Pancreas (tissue), 10 donors: Measurements from ENCODE around the gene GALNT16. TPM values are rescaled to one million over a fixed set of nuclear protein-coding genes. Genes with fewer than 3 reads are reported as not detected.

Experiments
- ATAC-seq, 4 donors: fragments of 200-7000 bp; cut with Tn5 transposase; one replicate each; pipeline versions ENCODE4 v1.8.0 to v1.9.1; 2020; ENCODE audit warnings: mild to moderate bottlenecking in 4 of 4, moderate library complexity in 4 of 4
- DNase-seq, 6 donors: peaks; one replicate each; pipeline ENCODE4 v3.0.0-alpha.2; 2020
- FAIRE-seq: peaks from 2 replicates; lab custom pipeline; 2012; peaks lifted over from hg19 to GRCh38; lab: Jason Lieb, UNC
- H3K27ac ChIP-seq, 4 donors: fragments of 200-600 bp; sonication (generic); 1 replicate in 3 of 4; 2 replicates in 1 of 4; pipeline versions ENCODE4 v1.5.0 to v1.8.0; 2020
- H3K27me3 ChIP-seq, 4 donors: fragments of 200-600 bp; one replicate each; pipeline ENCODE4 v1.8.0; 2021
- H3K36me3 ChIP-seq, 3 donors: fragments of 200-600 bp; sonication (generic) in 1 of 3; one replicate each; pipeline versions ENCODE4 v1.5.0 to v1.8.0; 2020 to 2021
- H3K4me1 ChIP-seq, 3 donors: fragments of 200-600 bp; one replicate each; pipeline ENCODE4 v1.8.0; 2021
- H3K4me3 ChIP-seq, 4 donors: fragments of 200-600 bp; sonication (generic) in 2 of 4; one replicate each; pipeline versions ENCODE4 v1.5.0 to v1.8.0; 2020 to 2021
- H3K9me3 ChIP-seq, 4 donors: fragments of 200-600 bp; one replicate each; pipeline ENCODE4 v1.8.0; 2021
- CTCF ChIP-seq, 4 donors: fragments of 200-600 bp; sonication (generic) in 3 of 4; IDR thresholded peaks; one replicate each; pipeline versions ENCODE4 v1.5.0 to v1.8.0; 2021; ENCODE audit warnings: antibody characterized with exemption in 4 of 4
- WGBS, 2 donors: extraction: QIAGEN DNeasy Blood & Tissue Kit; methylation state at CpG; one replicate each; pipeline ENCODE4 v1.1.7; 2013; 5-methylcytosine and 5-hydroxymethylcytosine counted together
- intact Hi-C, 3 donors: fragments of 100-400 bp; cut with DNase I; formaldehyde crosslinking; loops; one replicate each; pipeline versions ENCODE4 v1.11.1 to v1.14.2; 2022
- polyA plus RNA-seq, 2 donors: library from polyadenylated mRNA; stranded (reverse); fragments of 200-250 nt; gene quantifications; one replicate each; pipeline ENCODE4 v1.2.3, GENCODE V29; 2013
- total RNA-seq, 6 donors: library from RNA; stranded (reverse); fragmentation: NEBNext Ultra II Directional in 4 of 6; extraction: Animal tissue kit (Norgen Biotek cat#: 25700) in 4 of 6; gene quantifications; one replicate each; pipeline versions ENCODE4 v1.2.1 to v1.2.4, GENCODE V29; 2021 to 2023
- donor health status: healthy with polysubstance abuse.
- donor health status: DM: no; HTN: no; CAD: no; lungs with moderate emphysema.
- donor health status: DM: no; HTN: no; CAD: no.
- donor health status: control.
- donor health status: control.
- donor health status: Bipolar disorder and iron deficiency.
- donor health status: DM: yes; HTN: yes; CAD: no.
- donor health status: DM: no; HTN: no; CAD: no.
- donor health status: DM: no; HTN: no; CAD: no.
- donor health status: DM: yes; HTN: yes; CAD: no.

GALNT16 gene
- total and polyA plus RNA-seq, 8 donors = 0.93 to 3.2 (median 1.9) TPM

GRCh38 chr14:69260861-69261564, 1.1 kb downstream of the GALNT16 start:
- Histone ChIP-seq H3K4me3 (peak overlapping the region in 3 of 4 donors; percentile 27 to 68 (median 39)), H3K27me3 (no peaks in the 10 kb centered on the region), H3K4me1 (peaks cover 0 to 9% (median 0%) of the 10 kb centered on the region in 3 donors), H3K36me3 (no peaks in the 10 kb centered on the region), H3K27ac (no peak overlapping the region), H3K9me3 (no peaks in the 10 kb centered on the region)
- ATAC-seq (peak; percentile 73 to 91 (median 82)), FAIRE-seq (no peak), DNase-seq (peak in 5 of 6 donors; percentile 11 to 83 (median 44))
- 2% methylated on average over 63 to 64 of the region's 64 CpGs for WGBS, 2 donors
- peak; percentile 57 to 68 (median 62) for TF ChIP-seq CTCF (IDR thresholded peaks at IDR 0.05)
- intact Hi-C loops = no loop called here

DNA sequence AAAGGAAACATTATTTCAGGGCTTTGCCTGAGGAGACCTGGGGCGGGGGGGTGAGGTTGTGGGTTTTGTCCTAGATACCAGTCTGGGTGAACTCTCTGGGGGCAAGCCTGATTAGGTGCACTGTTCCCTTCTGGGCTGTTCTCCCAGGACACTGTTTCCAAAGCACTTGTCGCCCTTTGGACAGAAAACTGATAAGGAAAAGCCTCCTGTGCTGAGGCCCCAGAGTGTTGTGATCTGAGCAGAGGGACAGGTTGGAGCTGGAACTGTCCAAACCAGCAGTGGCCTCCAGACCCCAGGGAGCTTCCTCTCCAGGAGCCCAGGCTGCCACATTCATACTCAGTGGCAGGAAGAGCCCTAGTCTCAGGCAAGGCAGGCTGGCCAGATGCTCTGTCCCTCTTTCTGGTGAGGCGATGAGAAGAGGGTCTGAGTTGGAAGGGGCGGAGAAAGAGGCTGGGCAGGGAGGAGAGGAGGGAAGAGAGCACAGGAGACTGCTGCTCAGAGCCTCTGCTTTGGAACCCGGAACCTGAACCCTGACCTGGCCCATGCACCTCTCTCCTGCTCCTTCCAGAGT, 1.9 kb downstream of the GALNT16 start:
- H3K4me1 ChIP-seq = peaks cover 0 to 9% (median 0%) of the 10 kb centered on the region in 3 donors
- DNase-seq (no peak), ATAC-seq (peak in 2 of 4 donors; percentile 12 to 31), FAIRE-seq (no peak)
- no peaks in the 10 kb centered on the region for H3K27me3 ChIP-seq
- no peak for TF ChIP-seq CTCF (IDR thresholded peaks at IDR 0.05)
- peak overlapping the region in 2 of 4 donors; percentile 39 to 68 for H3K4me3 ChIP-seq
- no peaks in the 10 kb centered on the region for H3K9me3 ChIP-seq
- intact Hi-C loops = no loop called here
- no peaks in the 10 kb centered on the region for H3K36me3 ChIP-seq
- WGBS, 2 donors = 53% methylated on average over 5 of the region's 5 CpGs
- no peak overlapping the region for H3K27ac ChIP-seq

- Histone ChIP-seq H3K9me3 (no peaks in the 10 kb centered on the region), H3K4me1 (peaks cover 0 to 9% (median 0%) of the 10 kb centered on the region in 3 donors), H3K27ac (no peak overlapping the region), H3K27me3 (no peaks in the 10 kb centered on the region), H3K4me3 (no peak overlapping the region), H3K36me3 (no peaks in the 10 kb centered on the region)
- 80 to 85% methylated on average over 3 of the region's 3 CpGs for WGBS, 2 donors
- FAIRE-seq (no peak), ATAC-seq (no peak), DNase-seq (no peak)
- intact Hi-C loops = no loop called here
- TF ChIP-seq CTCF (IDR thresholded peaks at IDR 0.05) = no peak
Measured at GRCh38 chr14:69262516-69262915, 2.6 kb downstream of the GALNT16 start.

DNA sequence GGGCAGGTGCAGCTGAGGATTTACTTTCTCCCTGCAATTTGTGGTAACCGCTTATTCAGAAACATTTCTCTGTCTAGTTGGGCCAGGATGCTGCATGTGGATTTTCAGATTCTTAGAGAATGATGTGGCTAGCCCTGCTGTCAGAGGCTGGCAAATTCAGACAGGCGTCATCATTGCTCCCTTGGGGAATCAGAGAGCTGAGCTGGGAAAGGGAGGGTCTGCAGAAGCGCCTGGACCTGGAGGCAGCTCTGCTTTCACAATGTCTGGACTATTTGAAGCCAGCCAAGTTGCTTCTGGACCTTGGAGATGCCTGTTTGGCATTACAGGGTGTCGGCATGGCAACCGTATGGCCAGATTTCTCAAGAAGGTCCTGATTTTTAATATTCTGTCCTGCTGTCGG, 3.4 kb downstream of the GALNT16 start:
- Histone ChIP-seq H3K4me1 (peaks cover 0 to 9% (median 0%) of the 10 kb centered on the region in 3 donors), H3K27me3 (no peaks in the 10 kb centered on the region), H3K9me3 (no peaks in the 10 kb centered on the region), H3K27ac (no peak overlapping the region), H3K36me3 (no peaks in the 10 kb centered on the region), H3K4me3 (no peak overlapping the region)
- no peak for TF ChIP-seq CTCF (IDR thresholded peaks at IDR 0.05)
- no peak for FAIRE-seq
- ATAC-seq = peak in 1 of 4 donors; percentile 6
- intact Hi-C loops = no loop called here
- WGBS, 2 donors = 89 to 93% methylated on average over 6 of the region's 6 CpGs
- no peak for DNase-seq

- no peaks in the 10 kb centered on the region for H3K36me3 ChIP-seq
- no peak overlapping the region for H3K4me3 ChIP-seq
- FAIRE-seq = no peak
- no peak overlapping the region for H3K27ac ChIP-seq
- intact Hi-C loops = no loop called here
- 65 to 76% methylated on average over 8 of the region's 8 CpGs for WGBS, 2 donors
- TF ChIP-seq CTCF (IDR thresholded peaks at IDR 0.05) = no peak
- no peak for ATAC-seq
- no peaks in the 10 kb centered on the region for H3K9me3 ChIP-seq
- H3K27me3 ChIP-seq = no peaks in the 10 kb centered on the region
- peaks cover 0 to 9% (median 0%) of the 10 kb centered on the region in 3 donors for H3K4me1 ChIP-seq
- no peak for DNase-seq
Measured at GRCh38 chr14:69263771-69264170, 3.8 kb downstream of the GALNT16 start.
